GM21528 (cell line): Measurements from ENCODE around the gene PRKCE.

ENCODE experiments used
- ATAC-seq: cut with Tn5 transposase; IDR thresholded peaks from one replicate; pipeline ENCODE4 v1.9.1; 2021; ENCODE audit warnings: mild to moderate bottlenecking, moderate library complexity; ENCODE audit not compliant: unreplicated experiment, low FRiP score

The PRKCE gene

GRCh38 chr2:46076875-46077274 is 425.4 kb downstream of the PRKCE start:
- no peak for ATAC-seq

- ATAC-seq = no peak
Measured at GRCh38 chr2:46077522-46078107, 426.1 kb downstream of the PRKCE start.

GRCh38 chr2:46079985-46080560 is 428.6 kb downstream of the PRKCE start:
- ATAC-seq = no peak

- no peak for ATAC-seq
Measured at GRCh38 chr2:46082531-46083485, 431.3 kb downstream of the PRKCE start.

- no peak for ATAC-seq
Measured at GRCh38 chr2:46086578-46087070, 435.1 kb downstream of the PRKCE start.

GRCh38 chr2:46087492-46087891 is 436.0 kb downstream of the PRKCE start:
- ATAC-seq = no peak

GRCh38 chr2:46091004-46091403 is 439.5 kb downstream of the PRKCE start:
- no peak for ATAC-seq

GRCh38 chr2:46091961-46092667 is 440.6 kb downstream of the PRKCE start:
- no peak for ATAC-seq

GRCh38 chr2:46094689-46095088 is 443.2 kb downstream of the PRKCE start:
- no peak for ATAC-seq

GRCh38 chr2:46095830-46096229 is 444.4 kb downstream of the PRKCE start:
- ATAC-seq = no peak

- ATAC-seq = no peak
Measured at GRCh38 chr2:46096260-46096659, 444.8 kb downstream of the PRKCE start.

GRCh38 chr2:46097714-46098480 is 446.4 kb downstream of the PRKCE start:
- ATAC-seq = no peak

- ATAC-seq = no peak
Measured at GRCh38 chr2:46098621-46099062, 447.2 kb downstream of the PRKCE start.

- ATAC-seq = no peak
Measured at GRCh38 chr2:46101557-46102220, 450.2 kb downstream of the PRKCE start.

GRCh38 chr2:46106690-46107089 is 455.2 kb downstream of the PRKCE start:
- ATAC-seq = no peak

GRCh38 chr2:46114996-46115395 is 463.5 kb downstream of the PRKCE start:
- ATAC-seq = no peak

GRCh38 chr2:46116150-46116549 is 464.7 kb downstream of the PRKCE start:
- ATAC-seq = no peak

GRCh38 chr2:46116553-46116991 is 465.1 kb downstream of the PRKCE start:
- no peak for ATAC-seq

- ATAC-seq = no peak
Measured at GRCh38 chr2:46117379-46117778, 465.9 kb downstream of the PRKCE start.
